Tibial nerve (tissue), 3 donors: ENCODE data around the gene SPOCK3.

Experiments
- CTCF ChIP-seq, 5 experiments: fragments of 200-600 bp in 3 of 5; fragments of 450-650 bp in 2 of 5; sonication (generic) in 3 of 5; IDR thresholded peaks; one replicate each; pipeline ENCODE4 v1.5.1; 2016 to 2019; ENCODE audit warnings: antibody characterized with exemption in 5 of 5, mild to moderate bottlenecking in 3 of 5, moderate library complexity in 2 of 5
- POLR2A ChIP-seq, 2 donors: fragments of 450-650 bp; IDR thresholded peaks; one replicate each; pipeline ENCODE4 v1.6.1; 2017; ENCODE audit warnings: antibody characterized with exemption in 2 of 2, mild to moderate bottlenecking in 2 of 2, moderate library complexity in 2 of 2

DNA sequence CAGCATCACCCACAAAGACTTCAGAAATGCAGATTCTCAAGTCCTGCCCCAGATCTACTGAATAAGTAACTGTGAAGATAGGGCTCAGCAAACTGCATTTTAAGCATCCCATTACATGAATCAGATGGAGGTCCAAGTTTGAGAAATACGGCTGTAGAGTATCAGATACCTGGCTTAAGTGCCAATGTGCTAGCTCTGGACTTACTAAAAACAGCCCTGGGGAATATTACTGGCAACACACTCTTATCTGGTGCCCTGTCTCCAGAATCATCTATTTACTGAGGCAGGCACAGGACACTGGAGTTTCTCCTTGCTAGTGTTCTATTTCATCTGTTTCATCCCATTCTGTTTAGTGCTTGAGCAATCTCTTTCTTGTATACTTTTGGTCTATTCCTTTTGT is 105.1 kb downstream of the SPOCK3 start:
- TF ChIP-seq CTCF (IDR thresholded peaks at IDR 0.05) (no peak), POLR2A (IDR thresholded peaks at IDR 0.05) (no peak)
